ENCODE measurements around the gene SLCO3A1. TPM values are rescaled to one million over a fixed set of nuclear protein-coding genes. Genes with fewer than 3 reads are reported as not detected.
A peak's percentile ranks its signal among the peaks of the same experiment; 100 is the strongest.

Gene SLCO3A1
- total RNA-seq, 2 donors from 2014 or later: 7.2 to 11.4 TPM

GRCh38 chr15:91885054-91885453 is 31.5 kb downstream of the SLCO3A1 start:
- H3K27ac Mint-ChIP-seq: no peak overlapping the region
- no peak overlapping the region for H3K4me3 Mint-ChIP-seq
- H3K9me3 ChIP-seq (ENCODE audit: control insufficient read depth, low read length): no peaks in the 10 kb centered on the region
- H3K4me1 ChIP-seq (ENCODE audit: control insufficient read depth, insufficient read depth, low read length): no peaks in the 10 kb centered on the region
- H3K27ac ChIP-seq (ENCODE audit: low read depth, low read length): no peak overlapping the region
- H3K9ac ChIP-seq (ENCODE audit: extremely low read depth, low read length, poor library complexity, severe bottlenecking): no peak overlapping the region
- H3K9me3 Mint-ChIP-seq: no peaks in the 10 kb centered on the region
- no peaks in the 10 kb centered on the region for H3K36me3 ChIP-seq (ENCODE audit: control insufficient read depth, insufficient read depth, low read length)
- no peaks in the 10 kb centered on the region for H3K27me3 ChIP-seq (ENCODE audit: control insufficient read depth, insufficient read depth, low read length, poor library complexity, severe bottlenecking)
- H3K27me3 Mint-ChIP-seq (ENCODE audit: insufficient read depth): no peaks in the 10 kb centered on the region
- 71 to 78% methylated on average over 3 to 7 of the region's 7 CpGs for WGBS, 2 experiments (ENCODE audit: insufficient coverage in 1 of 2, insufficient read length in 1 of 2)
- no peak for TF ChIP-seq CTCF (conservative IDR thresholded peaks at IDR 0.05)
- H3K4me3 ChIP-seq (ENCODE audit: low read length): no peak overlapping the region
- no peaks in the 10 kb centered on the region for H3K36me3 Mint-ChIP-seq (ENCODE audit: low read depth)
- DNase-seq: peak; percentile 76
- peaks cover 11% of the 10 kb centered on the region for H3K4me1 Mint-ChIP-seq

GRCh38 chr15:91885714-91886270 is 32.3 kb downstream of the SLCO3A1 start:
- no peak overlapping the region for H3K9ac ChIP-seq (ENCODE audit: extremely low read depth, low read length, poor library complexity, severe bottlenecking)
- H3K4me1 Mint-ChIP-seq: peaks cover 11% of the 10 kb centered on the region
- H3K27me3 ChIP-seq (ENCODE audit: control insufficient read depth, insufficient read depth, low read length, poor library complexity, severe bottlenecking): no peaks in the 10 kb centered on the region
- no peak overlapping the region for H3K27ac ChIP-seq (ENCODE audit: low read depth, low read length)
- H3K9me3 ChIP-seq (ENCODE audit: control insufficient read depth, low read length): no peaks in the 10 kb centered on the region
- H3K36me3 Mint-ChIP-seq (ENCODE audit: low read depth): no peaks in the 10 kb centered on the region
- no peaks in the 10 kb centered on the region for H3K36me3 ChIP-seq (ENCODE audit: control insufficient read depth, insufficient read depth, low read length)
- H3K4me3 ChIP-seq (ENCODE audit: low read length): no peak overlapping the region
- no peaks in the 10 kb centered on the region for H3K27me3 Mint-ChIP-seq (ENCODE audit: insufficient read depth)
- peak; percentile 64 for TF ChIP-seq CTCF (conservative IDR thresholded peaks at IDR 0.05)
- WGBS, 2 experiments (ENCODE audit: insufficient coverage in 1 of 2, insufficient read length in 1 of 2): 64 to 87% methylated on average over 3 to 7 of the region's 7 CpGs
- H3K9me3 Mint-ChIP-seq: no peaks in the 10 kb centered on the region
- no peaks in the 10 kb centered on the region for H3K4me1 ChIP-seq (ENCODE audit: control insufficient read depth, insufficient read depth, low read length)
- no peak for DNase-seq
- no peak overlapping the region for H3K27ac Mint-ChIP-seq
- no peak overlapping the region for H3K4me3 Mint-ChIP-seq

GRCh38 chr15:91886878-91887277 is 33.4 kb downstream of the SLCO3A1 start:
- Mint-ChIP-seq H3K27me3 (ENCODE audit: insufficient read depth) (no peaks in the 10 kb centered on the region), H3K4me1 (peaks cover 11% of the 10 kb centered on the region), H3K4me3 (no peak overlapping the region), H3K9me3 (no peaks in the 10 kb centered on the region), H3K27ac (no peak overlapping the region), H3K36me3 (ENCODE audit: low read depth) (no peaks in the 10 kb centered on the region)
- no peak for DNase-seq
- Histone ChIP-seq H3K36me3 (ENCODE audit: control insufficient read depth, insufficient read depth, low read length) (no peaks in the 10 kb centered on the region), H3K9me3 (ENCODE audit: control insufficient read depth, low read length) (no peaks in the 10 kb centered on the region), H3K27ac (ENCODE audit: low read depth, low read length) (no peak overlapping the region), H3K27me3 (ENCODE audit: control insufficient read depth, insufficient read depth, low read length, poor library complexity, severe bottlenecking) (no peaks in the 10 kb centered on the region), H3K4me3 (ENCODE audit: low read length) (no peak overlapping the region), H3K4me1 (ENCODE audit: control insufficient read depth, insufficient read depth, low read length) (no peaks in the 10 kb centered on the region), H3K9ac (ENCODE audit: extremely low read depth, low read length, poor library complexity, severe bottlenecking) (no peak overlapping the region)
- no peak for TF ChIP-seq CTCF (conservative IDR thresholded peaks at IDR 0.05)
- WGBS, 2 experiments (ENCODE audit: insufficient coverage in 1 of 2, insufficient read length in 1 of 2): 83 to 90% methylated on average over 2 to 3 of the region's 3 CpGs

Data from endodermal cell (in vitro differentiated cells).